ENCODE results near the gene GALNT10.

GRCh38 chr5:154287136-154287535 lies 96.6 kb downstream of the GALNT10 start:
- TF ChIP-seq, protein P1, sequence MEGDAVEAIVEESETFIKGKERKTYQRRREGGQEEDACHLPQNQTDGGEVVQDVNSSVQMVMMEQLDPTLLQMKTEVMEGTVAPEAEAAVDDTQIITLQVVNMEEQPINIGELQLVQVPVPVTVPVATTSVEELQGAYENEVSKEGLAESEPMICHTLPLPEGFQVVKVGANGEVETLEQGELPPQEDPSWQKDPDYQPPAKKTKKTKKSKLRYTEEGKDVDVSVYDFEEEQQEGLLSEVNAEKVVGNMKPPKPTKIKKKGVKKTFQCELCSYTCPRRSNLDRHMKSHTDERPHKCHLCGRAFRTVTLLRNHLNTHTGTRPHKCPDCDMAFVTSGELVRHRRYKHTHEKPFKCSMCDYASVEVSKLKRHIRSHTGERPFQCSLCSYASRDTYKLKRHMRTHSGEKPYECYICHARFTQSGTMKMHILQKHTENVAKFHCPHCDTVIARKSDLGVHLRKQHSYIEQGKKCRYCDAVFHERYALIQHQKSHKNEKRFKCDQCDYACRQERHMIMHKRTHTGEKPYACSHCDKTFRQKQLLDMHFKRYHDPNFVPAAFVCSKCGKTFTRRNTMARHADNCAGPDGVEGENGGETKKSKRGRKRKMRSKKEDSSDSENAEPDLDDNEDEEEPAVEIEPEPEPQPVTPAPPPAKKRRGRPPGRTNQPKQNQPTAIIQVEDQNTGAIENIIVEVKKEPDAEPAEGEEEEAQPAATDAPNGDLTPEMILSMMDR (IDR thresholded peaks at IDR 0.05), result no peak
- TF ChIP-seq POLR2A (IDR thresholded peaks at IDR 0.05), result no peak

Data from uterus (tissue), 2 donors.